Right lobe of liver (tissue), 6 donors: ENCODE measurements around the gene LZTR1. TPM values are rescaled to one million over a fixed set of nuclear protein-coding genes. Genes with fewer than 3 reads are reported as not detected.
A peak's percentile ranks its signal among the peaks of the same experiment; 100 is the strongest.

Experiments used
- ATAC-seq, 4 donors: fragments of 200-7000 bp; cut with Tn5 transposase; one replicate each; pipeline ENCODE4 v1.9.1; 2020; ENCODE audit warnings: mild to moderate bottlenecking in 4 of 4, moderate library complexity in 4 of 4
- DNase-seq, 3 donors: peaks; one replicate each; pipeline ENCODE4 v3.0.0-alpha.2; 2020
- H3K27ac ChIP-seq, 3 donors: fragments of 200-600 bp; one replicate each; pipeline ENCODE4 v1.8.0; 2022
- H3K27me3 ChIP-seq, 2 donors: fragments of 200-600 bp; one replicate each; pipeline ENCODE4 v1.8.0; 2022
- H3K36me3 ChIP-seq, 4 donors: fragments of 200-600 bp; sonication (generic) in 1 of 4; one replicate each; pipeline versions ENCODE4 v1.5.1 to v1.8.0; 2017 to 2022; ENCODE audit warnings: control low read depth in 1 of 4
- H3K4me1 ChIP-seq, 4 donors: fragments of 200-600 bp; sonication (generic) in 1 of 4; one replicate each; pipeline versions ENCODE4 v1.5.1 to v1.8.0; 2017 to 2022; ENCODE audit warnings: control low read depth in 1 of 4
- H3K4me3 ChIP-seq, 3 donors: fragments of 200-600 bp; one replicate each; pipeline ENCODE4 v1.8.0; 2022
- H3K9me3 ChIP-seq, 4 donors: fragments of 200-600 bp; sonication (generic) in 1 of 4; one replicate each; pipeline versions ENCODE4 v1.5.1 to v1.8.0; 2017 to 2022; ENCODE audit warnings: control low read depth in 1 of 4
- CTCF ChIP-seq, 4 donors: fragments of 200-600 bp in 3 of 4; fragments of 450-650 bp in 1 of 4; IDR thresholded peaks; one replicate each; pipeline versions ENCODE4 v1.5.1 to v1.8.0; 2016 to 2022; ENCODE audit warnings: antibody characterized with exemption in 4 of 4, mild to moderate bottlenecking in 2 of 4
- POLR2A ChIP-seq: fragments of 450-650 bp; IDR thresholded peaks from one replicate; pipeline ENCODE4 v1.6.1; 2017; ENCODE audit warnings: antibody characterized with exemption, mild to moderate bottlenecking
- WGBS: methylation state at CpG from one replicate; pipeline ENCODE4 v1.1.6; 2018; ENCODE audit warnings: low coverage, low lambda C conversion rate; ENCODE audit not compliant: insufficient coverage; ENCODE audit errors: missing lambda C conversion rate; 5-methylcytosine and 5-hydroxymethylcytosine counted together
- intact Hi-C, 2 donors: fragments of 100-400 bp; cut with DNase I; formaldehyde crosslinking; loops; one replicate each; pipeline versions ENCODE4 v1.11.2 to v1.14.1; 2022
- total RNA-seq, 6 experiments: library from RNA; depleted of rRNA in 2 of 6; stranded (reverse); fragments of >200 nt in 2 of 6; fragmentation: NEBNext Ultra II Directional in 3 of 6; extraction: Animal tissue kit (Norgen Biotek cat#: 25700) in 3 of 6; gene quantifications; one replicate each; pipeline versions ENCODE4 v1.1.0 to v1.2.4, GENCODE V29; 2016 to 2023
- donor health status: DM: no; HTN: yes; CAD: no.
- donor health status: DM: no; HTN: no; CAD: no.
- donor health status: DM: no; HTN: no; CAD: no.
- donor health status: DM: no; HTN: yes; CAD: no.
- donor health status: DM: no; HTN: yes; CAD: no.

The LZTR1 gene
- total RNA-seq, 6 experiments from 2014 or later: 22.7 to 33.3 (median 27.0) TPM

GRCh38 chr22:20980523-20980922, 1.6 kb upstream of the LZTR1 start:
- peaks cover 0 to 4% (median 0%) of the 10 kb centered on the region in 4 donors for H3K36me3 ChIP-seq
- H3K27me3 ChIP-seq: no peaks in the 10 kb centered on the region
- TF ChIP-seq POLR2A (no peak), CTCF (IDR thresholded peaks at IDR 0.05) (no peak)
- 100% methylated on average over 4 of the region's 4 CpGs for WGBS
- no peak for ATAC-seq
- H3K4me1 ChIP-seq: peaks cover 0 to 24% (median 5%) of the 10 kb centered on the region in 4 donors
- H3K9me3 ChIP-seq: no peaks in the 10 kb centered on the region
- DNase-seq: no peak
- no peak overlapping the region for H3K27ac ChIP-seq
- H3K4me3 ChIP-seq: no peak overlapping the region
- intact Hi-C loops: no loop called here

GRCh38 chr22:20980938-20981722, 967 bp upstream of the LZTR1 start:
- no peak for ATAC-seq
- Histone ChIP-seq H3K36me3 (peaks cover 0 to 9% (median 0%) of the 10 kb centered on the region in 4 donors), H3K27me3 (no peaks in the 10 kb centered on the region), H3K4me1 (peaks cover 0 to 24% (median 5%) of the 10 kb centered on the region in 4 donors), H3K27ac (peak overlapping the region; percentile 85 to 87 (median 87)), H3K9me3 (no peaks in the 10 kb centered on the region), H3K4me3 (peak overlapping the region; percentile 78 to 97 (median 96))
- intact Hi-C loops: no loop called here
- DNase-seq: no peak
- 40% methylated on average over 2 of the region's 10 CpGs for WGBS
- TF ChIP-seq CTCF (IDR thresholded peaks at IDR 0.05): no peak
- no peak for TF ChIP-seq POLR2A

- peak; percentile 1 to 4 (median 3) for ATAC-seq
Measured at GRCh38 chr22:20982563-20982882, 426 bp downstream of the LZTR1 start.

GRCh38 chr22:20983081-20983771, 1.1 kb downstream of the LZTR1 start:
- Histone ChIP-seq H3K4me3 (peak overlapping the region; percentile 78 to 97 (median 96)), H3K9me3 (no peaks in the 10 kb centered on the region), H3K36me3 (peaks cover 0 to 13% (median 2%) of the 10 kb centered on the region in 4 donors), H3K4me1 (peaks cover 0 to 24% (median 5%) of the 10 kb centered on the region in 4 donors), H3K27ac (no peak overlapping the region), H3K27me3 (no peaks in the 10 kb centered on the region)
- ATAC-seq: no peak
- intact Hi-C loops: no loop called here
- TF ChIP-seq POLR2A (no peak), CTCF (IDR thresholded peaks at IDR 0.05) (no peak)
- WGBS: 71% methylated on average over 4 of the region's 5 CpGs
- no peak for DNase-seq

More at GRCh38 chr22:20982563-20982882, 426 bp downstream of the LZTR1 start:
- Histone ChIP-seq H3K27ac (peak overlapping the region; percentile 85 to 87 (median 87)), H3K9me3 (no peaks in the 10 kb centered on the region), H3K27me3 (no peaks in the 10 kb centered on the region), H3K4me1 (peaks cover 0 to 24% (median 5%) of the 10 kb centered on the region in 4 donors), H3K4me3 (peak overlapping the region; percentile 78 to 97 (median 96)), H3K36me3 (peaks cover 0 to 11% (median 2%) of the 10 kb centered on the region in 4 donors)
- intact Hi-C loops: no loop called here
- no peak for TF ChIP-seq POLR2A
- 0% methylated on average over 10 of the region's 12 CpGs for WGBS
- no peak for DNase-seq

- H3K9me3 ChIP-seq: no peaks in the 10 kb centered on the region
- no peak overlapping the region for H3K4me3 ChIP-seq
- TF ChIP-seq POLR2A (no peak), CTCF (IDR thresholded peaks at IDR 0.05) (no peak)
- ATAC-seq: no peak
- DNase-seq: no peak
- no peaks in the 10 kb centered on the region for H3K27me3 ChIP-seq
- intact Hi-C loops: no loop called here
- H3K36me3 ChIP-seq: peaks cover 0 to 13% (median 2%) of the 10 kb centered on the region in 4 donors
- peaks cover 0 to 12% (median 4%) of the 10 kb centered on the region in 4 donors for H3K4me1 ChIP-seq
- H3K27ac ChIP-seq: no peak overlapping the region
- no CpG with 5 or more reads among the region's 7 CpGs for WGBS
Measured at GRCh38 chr22:20985720-20986119, 3.6 kb downstream of the LZTR1 start.
